Activated CD4-positive, alpha-beta T cell treated with anti-CD3 and anti-CD28 coated beads, Interleukin-2, amount 50 U/mL, for 4 hours (primary cell): Measurements from ENCODE around the gene GPR17.
A peak's percentile ranks its signal among the peaks of the same experiment; 100 is the strongest.

ENCODE experiments used
- DNase-seq, 2 experiments: peaks; one replicate each; pipeline ENCODE4 v3.0.0-alpha.2; 2020

GPR17 gene

DNA sequence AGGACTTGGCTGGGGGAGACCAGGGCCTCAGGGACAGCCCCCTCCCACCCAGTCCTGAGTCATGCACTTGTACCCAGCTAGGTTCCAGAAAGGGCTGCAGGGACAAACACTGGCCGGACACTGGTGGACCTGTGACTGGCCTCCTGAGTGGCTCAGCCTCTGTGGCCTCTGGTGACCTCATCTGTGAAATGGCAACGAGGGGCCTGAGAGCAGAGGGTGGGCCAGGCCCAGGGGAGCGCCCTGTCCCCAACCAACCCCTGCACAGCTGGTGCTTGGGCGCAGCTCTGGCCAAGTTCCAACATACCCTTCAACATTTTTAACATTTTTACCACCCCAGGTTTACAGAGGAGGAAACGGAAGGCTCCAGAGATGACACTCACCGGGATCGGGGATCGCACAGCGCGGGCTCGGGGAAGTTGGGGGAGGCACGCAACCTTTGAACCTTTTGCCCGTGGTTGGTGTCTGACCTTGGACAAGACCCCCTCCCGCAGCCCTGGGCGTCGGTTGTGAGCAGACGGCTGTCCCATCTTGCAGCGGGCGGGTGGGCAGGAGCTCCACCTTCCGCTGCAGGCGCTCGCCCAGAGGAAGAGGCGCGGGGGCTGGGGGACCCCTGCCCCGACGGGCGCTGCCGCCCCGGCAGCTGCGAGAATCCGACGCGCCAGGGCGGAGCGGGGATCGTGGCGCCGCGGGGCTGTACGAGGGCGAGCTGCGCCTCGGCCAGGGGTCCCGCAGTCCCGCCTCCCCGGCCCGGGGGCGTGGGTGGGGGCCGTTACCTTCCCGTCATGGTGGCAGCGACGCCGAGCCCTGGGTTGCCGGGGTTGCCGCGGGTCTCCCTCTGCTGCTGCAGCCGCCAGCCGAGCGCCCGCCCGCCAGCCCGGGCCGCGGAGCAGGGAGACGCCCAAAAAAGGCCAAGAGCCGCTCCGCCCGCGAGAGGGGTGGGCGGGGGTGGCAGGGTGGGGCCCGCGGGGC is 28.6 kb downstream of the GPR17 start:
- DNase-seq: peak in 1 of 2 experiments; percentile 8

DNA sequence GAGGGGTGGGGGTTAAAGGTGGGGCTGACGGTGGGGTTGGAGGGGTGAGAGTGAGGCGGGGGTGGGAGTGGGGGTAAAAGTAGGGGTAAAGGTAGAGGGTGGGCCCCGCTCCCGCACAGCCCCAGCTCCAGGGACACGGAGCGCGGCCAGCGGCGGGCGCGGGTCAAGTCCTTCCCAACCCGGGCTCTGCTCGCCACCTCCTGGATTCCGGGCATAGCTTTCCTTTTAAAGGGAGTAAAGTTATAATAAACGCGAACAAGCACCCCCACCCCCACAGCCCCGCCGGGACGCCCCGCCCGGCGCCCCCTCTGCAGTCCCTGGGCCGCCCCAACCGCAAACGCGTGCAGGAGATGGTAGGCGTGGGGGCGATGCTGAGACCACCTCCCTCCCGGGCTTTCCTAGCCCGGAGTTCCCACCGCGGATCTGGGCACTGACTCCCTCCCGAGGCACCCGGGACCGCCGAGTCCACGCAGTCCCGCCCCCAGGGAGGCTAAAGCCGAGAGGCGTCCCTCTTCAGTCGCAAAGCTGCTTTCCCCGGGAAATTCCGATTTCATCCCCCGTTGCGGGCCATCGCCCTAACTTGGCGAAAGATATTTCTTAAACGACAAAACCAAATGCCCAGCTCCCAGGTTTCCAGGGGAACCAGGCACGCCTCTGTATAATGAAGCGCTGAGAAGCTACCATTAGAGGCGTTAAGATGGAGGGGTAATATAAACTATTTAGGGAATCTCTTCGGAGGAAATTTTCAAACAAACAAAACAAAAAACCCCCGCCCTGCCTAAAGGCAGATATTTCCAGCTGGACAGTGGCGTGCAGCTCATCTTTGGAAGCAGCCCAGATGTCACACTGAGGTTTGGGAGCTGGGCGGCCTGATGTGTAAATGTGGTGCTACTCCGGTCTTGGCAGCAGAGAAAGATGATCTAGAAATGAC is 29.6 kb downstream of the GPR17 start, which contains the start of gene LIMS2:
TSS of gene LIMS2 (minus strand) at position 200 of the 931 bp plus-strand sequence. CDS start 506 bp downstream, outside the sequence.
- DNase-seq: no peak

DNA sequence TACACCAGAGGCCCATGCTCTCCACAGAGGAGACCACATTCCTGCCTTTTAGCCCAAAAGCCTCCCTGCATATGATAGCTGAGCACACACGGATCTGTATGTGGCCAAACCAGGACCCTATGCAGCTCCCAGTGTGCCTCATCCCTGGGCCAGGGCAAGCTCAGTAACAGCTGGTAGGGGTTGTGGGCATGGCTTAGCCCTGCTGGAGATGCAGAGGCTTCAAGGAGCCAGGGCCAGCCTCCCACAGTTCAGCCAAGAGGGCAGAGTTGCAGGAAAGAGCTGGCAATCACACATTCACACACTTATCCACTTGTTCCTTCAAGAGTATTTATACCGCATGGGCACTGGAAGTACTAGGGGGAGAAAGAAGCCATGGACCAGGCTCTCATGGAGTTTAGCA is 31.0 kb downstream of the GPR17 start:
- no peak for DNase-seq

DNA sequence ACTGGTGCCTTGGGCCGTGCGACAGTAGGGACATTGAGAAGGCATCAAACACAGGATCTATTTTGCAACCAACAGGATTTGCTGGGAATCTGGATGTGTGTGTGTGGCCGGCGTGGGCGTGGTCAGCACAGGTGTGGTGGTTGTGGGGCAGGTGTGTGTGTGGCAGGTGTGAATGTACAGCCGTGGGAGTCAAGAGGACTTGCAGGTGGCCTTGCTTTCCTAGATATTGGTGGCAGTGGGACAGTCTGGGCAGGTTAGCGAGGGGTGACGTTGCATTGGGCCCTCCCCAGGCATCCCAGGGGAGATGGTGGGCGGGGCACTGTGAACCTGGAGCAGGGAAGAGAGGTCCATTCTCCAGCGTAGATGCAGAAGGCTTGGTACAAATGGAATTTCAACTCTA is 32.6 kb downstream of the GPR17 start:
- no peak for DNase-seq

DNA sequence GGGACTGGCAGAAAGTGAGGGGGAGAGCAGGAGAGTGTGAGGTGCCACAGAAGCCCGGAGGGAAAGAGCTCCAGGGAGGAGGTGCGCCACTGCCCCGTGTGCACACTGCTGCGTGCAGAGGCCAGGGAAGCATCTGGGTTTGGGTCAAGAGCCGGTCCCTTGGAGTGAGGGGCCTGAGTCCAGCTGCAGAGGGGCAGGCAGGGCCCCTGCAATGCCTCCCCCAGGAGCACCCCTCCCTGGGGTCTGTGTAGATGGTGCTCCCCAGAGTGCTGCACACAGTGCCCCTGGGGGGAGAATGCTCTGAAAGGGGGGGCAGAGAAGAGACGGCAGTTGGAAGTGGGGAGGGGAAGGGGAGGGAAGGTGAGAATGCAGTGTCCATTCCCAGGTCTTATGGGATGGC is 33.0 kb downstream of the GPR17 start:
- no peak for DNase-seq

DNA sequence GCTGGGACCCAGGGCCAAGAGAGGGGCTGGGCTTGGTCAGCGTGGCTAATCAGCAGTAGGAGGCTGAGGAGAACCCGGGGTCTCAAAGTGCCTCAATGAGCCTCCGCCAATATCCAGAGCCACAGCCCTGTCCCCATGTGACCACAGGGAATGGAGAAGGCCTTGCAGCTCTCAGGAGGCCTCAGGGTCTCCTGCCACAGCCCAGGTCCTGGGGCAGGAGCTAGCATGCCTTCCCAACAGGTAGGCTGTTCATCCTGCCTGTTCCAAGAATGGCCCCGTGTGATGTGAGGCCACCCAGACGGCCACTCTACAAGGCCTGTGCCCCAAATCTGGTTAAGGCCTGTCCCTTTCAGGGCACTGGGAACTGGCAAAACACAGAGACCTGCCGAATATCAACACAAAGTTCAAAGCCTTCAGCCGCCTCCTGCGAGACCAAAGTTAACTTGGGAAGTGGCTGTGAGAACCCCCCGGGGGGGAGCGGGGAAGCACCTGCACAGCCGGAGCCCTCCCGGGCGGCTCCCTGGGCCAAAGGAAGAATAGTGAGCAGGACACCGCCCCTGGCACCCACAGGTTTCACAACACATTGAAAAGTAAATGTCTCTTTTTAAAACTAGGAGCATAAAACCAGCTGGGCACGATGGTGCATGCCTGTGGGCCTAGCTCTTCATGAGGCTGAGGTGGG is 33.9 kb downstream of the GPR17 start:
- no peak for DNase-seq

DNA sequence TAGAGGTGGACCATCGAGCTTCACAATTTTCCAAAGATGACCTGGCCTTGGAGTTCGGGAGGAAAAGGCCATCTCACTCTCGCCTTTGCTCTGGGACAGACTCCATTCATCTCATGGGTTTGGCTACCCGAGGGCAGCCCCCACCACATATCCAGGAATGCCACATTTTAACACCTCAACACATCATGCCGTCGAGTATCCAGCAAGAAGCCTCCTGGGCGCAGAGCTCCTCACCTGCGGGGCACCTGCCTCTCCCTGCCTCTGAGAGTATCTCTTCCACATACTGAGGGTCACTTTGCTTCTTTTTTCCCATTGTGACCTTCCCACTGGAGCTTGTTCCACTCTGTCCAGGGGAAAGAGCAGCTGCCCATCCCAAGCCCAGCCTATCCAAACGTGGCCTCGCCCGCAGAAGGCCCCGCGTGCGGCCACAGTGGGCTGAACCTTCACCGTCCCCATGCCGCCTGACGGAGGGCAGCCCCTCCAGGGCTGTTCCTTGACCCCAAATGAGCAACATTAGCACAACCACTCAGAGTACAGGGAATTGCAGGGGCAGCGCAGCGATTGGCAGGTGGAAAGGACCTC is 34.8 kb downstream of the GPR17 start:
- no peak for DNase-seq

DNA sequence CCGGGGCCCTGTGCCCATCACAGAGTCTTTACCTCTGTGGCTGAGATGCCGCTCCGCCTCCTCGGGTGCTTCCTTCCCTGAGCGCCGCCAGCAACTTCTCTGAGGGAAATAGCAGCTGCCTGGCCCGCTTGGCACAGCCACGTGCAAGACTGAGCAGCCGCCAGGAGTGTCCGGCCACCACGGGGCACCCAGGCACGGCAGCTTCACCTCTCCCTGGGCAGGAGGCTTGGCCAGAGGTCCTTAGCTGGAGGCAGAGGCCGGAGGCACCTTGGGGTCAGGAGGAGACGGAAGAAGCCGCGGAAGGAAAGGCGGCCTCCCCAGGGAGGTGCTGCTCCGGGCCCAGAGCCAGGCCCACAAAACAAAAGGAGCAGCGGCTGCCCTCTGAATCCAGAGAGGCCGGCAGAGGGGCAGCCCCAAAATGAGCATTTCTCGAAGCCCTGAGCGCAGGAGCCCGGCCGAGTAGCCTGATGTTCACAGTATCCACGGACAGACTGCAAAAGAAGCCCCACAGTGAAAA is 35.4 kb downstream of the GPR17 start:
- DNase-seq: no peak

DNA sequence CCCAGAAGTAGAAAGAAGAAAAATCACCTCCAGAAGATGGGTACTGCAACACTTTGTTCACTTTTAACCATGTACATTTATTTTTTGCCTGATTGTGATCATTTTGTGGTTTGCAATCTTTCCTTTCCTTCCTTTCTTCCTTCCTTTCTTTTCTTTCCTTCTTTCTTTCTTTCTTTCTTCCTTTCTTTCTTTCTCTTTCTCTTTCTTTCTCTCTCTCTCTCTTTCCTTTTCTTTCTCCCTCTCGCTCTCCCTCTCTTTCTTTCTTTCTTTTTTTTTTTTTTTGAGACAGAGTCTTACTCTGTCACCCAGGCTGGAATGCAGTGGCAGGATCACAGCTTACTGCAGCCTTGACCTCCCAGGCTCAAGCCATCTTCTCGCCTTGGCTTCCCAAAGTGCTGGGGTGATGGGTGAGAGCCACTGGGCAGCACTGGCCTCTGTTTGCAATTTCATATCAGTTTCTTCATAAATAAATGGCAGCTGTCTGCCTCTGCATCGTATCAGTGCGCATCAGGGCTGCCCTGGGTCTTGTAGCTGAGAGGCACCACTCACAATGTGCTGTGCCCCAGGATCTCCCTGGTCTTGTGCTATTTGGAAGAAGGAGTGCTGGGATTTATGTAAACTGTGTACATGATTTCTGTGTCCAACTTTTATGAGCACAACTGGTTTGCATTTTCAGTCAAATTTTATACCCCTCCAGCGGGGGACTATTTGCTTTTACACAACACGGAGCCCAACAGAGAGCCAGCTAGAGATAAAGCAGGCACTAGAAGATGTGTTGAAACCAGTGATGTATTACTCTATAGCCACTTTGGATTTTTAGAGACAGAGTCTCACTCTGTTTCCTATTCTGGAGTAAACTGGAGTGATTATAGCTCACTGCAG is 36.3 kb downstream of the GPR17 start:
- no peak for DNase-seq

DNA sequence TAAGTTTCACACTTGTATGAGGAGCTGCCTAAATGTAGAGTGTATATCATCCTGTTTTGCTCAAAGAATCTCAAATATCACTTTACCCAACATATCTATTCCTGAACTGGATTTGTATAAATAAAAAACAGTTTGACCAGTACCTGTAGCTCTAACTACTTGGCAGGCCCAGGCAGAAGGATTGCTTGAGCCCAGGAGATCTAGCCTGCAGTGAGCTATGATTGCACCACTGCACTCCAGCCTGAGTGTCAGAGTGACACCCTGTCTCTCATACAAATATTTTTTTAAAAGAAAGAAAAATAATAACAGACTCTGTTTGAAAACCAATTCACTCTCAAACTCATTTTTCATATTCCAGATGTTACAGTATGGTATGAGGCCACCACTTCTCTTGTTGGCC is 37.1 kb downstream of the GPR17 start:
- DNase-seq: no peak

DNA sequence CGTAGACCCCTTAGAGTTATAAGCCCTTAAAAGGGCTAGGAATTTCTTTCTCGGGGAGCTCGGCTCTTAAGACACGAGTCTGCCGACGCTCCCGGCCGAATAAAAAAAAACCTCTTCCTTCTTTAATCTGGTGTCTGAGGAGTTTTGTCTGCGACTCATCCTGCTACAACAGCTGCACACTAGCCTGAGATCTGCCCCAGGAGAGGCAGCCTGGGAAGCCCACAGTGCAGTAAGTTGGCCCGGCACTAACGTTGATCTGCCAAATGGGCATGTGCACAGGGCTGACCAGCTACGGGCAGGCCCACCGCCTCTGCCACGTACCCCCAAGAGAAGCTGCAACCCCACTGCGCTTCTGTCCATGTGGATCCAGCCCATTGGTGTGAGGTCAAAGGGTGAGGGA is 37.8 kb downstream of the GPR17 start:
- no peak for DNase-seq

DNA sequence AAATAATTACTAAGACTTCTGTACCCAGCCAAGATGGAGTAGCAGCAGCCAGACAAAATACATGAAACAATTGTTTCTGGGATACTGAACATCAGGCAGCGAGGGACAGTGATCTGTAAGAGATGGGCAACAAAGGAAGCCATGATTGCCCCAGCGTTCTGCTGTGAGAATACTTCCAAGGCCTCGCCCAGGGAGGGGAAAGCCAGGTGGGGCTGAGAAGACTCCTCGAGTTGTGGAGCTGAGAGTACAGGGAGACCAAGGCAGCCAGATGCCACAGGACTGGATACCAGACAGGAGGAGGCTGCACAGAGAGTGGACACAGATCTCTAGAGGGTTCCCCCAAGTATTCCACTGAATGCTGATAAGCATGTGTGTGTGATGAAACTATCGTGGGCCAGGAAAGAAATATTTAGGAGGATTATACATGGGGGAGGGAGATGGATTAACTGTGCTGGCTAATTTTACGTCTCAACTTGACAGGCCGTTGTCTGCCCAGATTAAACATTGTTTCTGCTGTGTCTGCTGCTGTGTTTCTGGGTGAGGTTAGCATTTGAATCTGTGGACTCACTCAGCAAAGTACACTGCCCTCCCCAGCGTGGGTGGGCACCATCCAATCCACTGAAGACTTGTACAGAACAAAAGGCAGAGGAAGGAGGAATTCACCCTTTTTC is 39.6 kb downstream of the GPR17 start:
- no peak for DNase-seq

DNA sequence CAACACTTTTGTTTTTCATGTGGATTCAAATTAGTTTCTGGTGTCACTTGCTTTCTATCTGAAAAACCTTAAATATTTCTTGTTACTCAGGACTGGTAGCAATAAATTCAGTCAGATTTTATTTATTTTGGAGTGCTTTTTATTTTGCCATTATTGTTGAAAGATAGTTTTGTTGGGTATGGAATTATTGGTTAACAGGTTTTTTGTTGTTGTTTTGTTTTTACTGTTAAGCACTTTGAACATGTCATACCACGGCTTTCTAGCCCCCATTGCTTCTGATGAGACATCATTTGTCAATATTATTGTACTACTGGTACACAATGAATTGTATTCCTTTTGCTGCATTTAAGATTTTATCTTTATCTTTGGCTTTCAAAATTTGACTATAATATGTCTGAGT is 42.5 kb downstream of the GPR17 start:
- no peak for DNase-seq

DNA sequence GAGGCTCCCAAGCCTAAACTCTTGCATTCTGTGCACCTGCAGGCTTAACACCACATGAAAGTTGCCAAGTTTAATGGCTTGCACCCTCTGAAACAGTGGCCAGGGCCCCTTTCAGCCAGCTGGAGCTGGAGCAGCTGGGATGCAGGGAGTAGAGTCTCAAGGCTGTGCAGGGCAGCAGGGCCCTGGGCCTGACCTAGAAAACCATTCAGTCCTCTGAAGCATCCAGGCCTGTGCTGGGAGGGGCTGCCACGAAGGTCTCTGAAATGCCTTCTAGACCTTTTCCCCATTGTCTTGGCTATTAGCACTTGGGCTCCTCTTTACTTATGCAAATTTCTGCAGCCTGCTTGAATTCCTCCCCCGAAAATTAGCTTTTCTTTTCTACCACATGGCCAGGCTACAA is 44.7 kb downstream of the GPR17 start:
- DNase-seq: no peak

DNA sequence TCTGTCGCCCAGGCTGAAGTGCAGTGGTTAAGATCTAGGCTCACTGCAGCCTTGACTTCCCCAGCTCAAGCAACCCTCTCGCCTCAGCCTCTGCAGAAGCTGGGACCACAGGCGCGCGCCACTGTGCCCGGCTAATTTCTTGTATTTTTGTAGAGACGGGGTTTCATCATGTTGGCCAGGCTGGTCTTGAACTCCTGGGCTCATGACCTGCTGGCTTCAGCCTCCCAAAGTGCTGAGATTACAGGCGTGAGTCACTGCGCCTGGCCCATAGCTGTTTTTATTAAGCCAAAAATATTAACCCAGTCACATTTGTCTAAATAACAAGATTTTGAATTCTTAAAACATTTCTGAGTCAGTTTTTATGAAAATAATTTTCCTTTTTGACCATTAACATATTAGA is 49.0 kb downstream of the GPR17 start:
- DNase-seq: no peak

DNA sequence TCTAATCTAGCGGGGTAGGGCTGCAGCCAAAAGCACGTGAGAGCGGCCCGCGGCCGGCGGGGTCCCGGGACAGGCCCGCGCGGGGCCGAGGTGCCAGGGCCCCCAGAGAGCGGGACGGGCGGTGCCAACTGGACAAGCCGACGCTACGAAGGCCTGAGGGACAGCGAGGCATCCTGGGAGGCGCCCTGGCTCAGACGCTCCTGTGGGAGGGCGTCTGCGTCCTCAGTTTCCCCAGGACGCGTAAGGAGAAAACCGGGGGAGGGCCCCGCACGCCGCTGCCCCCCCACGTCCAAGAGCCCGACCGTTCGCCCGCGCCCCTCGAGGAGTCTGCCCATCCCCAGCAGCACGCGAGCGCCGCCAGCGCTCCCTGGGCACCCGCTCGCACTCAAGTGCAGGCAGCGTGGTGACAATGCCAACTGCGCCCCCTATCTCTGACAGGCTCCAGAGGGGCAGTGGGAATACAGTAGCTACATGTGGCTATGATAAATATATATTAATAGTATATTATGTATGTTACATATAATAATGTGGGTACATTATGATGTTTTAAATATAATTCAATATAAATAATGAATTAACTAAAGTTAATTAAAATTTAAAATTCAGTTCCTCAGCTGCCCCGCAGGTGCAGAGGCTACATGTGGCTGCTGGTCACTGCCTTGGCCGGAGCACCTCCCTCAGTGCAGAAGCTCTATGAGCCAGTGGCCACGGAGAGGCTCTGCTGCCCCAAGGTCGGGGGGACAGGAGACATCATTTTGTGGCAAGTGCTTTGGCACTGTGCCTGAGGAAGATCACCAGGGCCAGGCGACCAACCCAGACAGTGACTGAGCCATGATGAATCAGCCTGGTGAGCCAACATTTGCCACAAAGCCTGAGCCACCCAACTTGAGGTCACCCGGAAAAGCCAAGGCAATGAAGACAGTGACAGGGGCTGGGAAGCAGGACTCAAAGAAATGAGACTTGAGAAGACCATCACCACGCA is 49.8 kb downstream of the GPR17 start:
- peak; percentile 28 to 33 for DNase-seq

DNA sequence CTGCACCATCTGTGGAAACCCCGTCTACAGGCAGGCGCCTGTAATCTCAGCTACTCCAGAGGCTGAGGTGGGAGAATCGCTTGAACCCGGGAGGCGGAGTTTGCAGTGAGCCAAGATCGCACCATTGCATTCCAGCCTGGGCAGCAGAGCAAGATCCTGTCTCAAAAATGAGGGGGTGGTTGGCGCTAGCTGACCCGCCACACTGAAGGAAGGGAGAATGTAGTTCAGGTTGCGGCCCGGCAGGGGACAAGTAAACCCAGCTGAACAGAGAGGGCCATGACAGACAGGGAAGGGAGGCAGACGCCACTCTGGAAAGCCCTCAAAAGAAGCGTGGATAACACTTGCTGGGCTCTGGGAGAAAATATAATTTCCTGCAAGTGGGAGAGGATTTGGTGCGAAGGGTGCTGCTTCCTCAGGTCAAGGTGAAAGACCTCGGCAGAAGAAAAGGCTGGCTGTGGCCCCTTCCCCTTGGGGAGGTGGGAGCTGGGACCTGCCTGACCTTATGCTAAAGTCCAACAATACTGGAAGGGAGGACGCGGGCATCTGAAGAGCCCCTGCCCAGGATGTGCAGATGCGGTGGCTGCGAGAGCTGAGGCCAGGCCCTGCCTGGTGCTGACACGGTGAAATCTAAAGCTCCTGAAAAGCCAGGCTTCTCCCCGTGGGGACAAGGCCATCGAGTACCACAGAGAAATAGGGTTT is 51.7 kb downstream of the GPR17 start:
- no peak for DNase-seq

DNA sequence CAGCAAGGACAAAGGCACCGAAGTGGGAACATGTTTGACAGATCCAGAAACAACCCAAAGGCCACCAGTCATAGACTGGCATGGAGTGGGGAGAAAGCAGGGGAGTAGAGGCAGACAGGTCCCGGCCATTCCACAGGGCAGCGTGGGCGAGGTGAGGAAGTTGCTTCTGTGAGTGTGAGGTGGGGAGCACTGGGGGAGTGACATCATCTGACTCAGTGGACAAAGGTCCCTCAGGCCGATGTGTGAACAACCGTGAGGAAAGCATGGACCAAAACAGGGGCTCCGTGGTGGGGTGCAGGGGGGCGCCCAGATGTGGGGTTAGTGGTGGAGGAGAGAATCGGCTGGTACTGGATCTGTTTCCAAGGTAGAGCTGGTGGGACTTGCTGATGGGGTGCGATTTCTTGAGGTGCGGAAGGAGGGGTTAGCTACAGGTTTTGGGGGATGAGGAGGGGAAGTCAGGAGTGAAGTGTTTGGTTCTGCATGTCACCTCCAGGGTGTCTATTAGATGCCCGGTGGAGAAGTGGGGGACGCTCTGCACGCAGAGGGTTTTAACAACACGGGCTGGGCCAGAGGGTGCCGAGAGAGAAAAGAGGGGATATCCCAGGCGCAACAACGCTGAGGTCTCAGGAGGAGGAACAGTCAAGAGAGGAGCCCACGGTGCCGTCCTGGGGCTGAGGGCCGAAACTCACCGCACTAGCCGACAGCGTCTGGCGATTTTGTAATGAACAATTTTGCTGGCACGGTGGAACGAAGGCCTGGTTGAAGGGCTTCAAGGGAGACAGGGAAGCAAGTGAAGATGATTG is 52.8 kb downstream of the GPR17 start:
- DNase-seq: no peak
